A549 (cell line): ENCODE data around the gene PLEKHH2. TPM values are rescaled to one million over a fixed set of nuclear protein-coding genes. Genes with fewer than 3 reads are reported as not detected.

Experiments used
- ATAC-seq, 2 experiments: fragments of 200-7000 bp in 1 of 2; fragments of >200 bp in 1 of 2; cut with Nextera tagmentation in 1 of 2; cut with Tn5 transposase in 1 of 2; 3 replicates each; pipeline versions ENCODE4 v1.8.0 to v1.9.1; 2018 to 2020; ENCODE audit warnings: mild to moderate bottlenecking in 1 of 2, moderate library complexity in 1 of 2
- CTCF ChIA-PET: fragments of 300-600 bp; sonication (Branson Sonifier 250); formaldehyde crosslinking; extraction: SDS; loops from one replicate; lab custom pipeline; 2021; ENCODE audit warnings: antibody characterized with exemption, inconsistent platforms; lab: Yijun Ruan, JAX
- POLR2A ChIA-PET: fragments of 350-600 bp; formaldehyde crosslinking; extraction: SDS; loops from one replicate; lab custom pipeline; 2021; ENCODE audit warnings: antibody characterized with exemption, inconsistent platforms; lab: Yijun Ruan, JAX
- DNase-seq, 2 experiments: peaks; one replicate each; pipeline versions ENCODE4 v3.0.0 to v3.0.0-alpha.2; 2011 to 2016; ENCODE audit warnings: low read depth in 1 of 2, low spot score in 1 of 2
- FAIRE-seq: peaks from 2 replicates; lab custom pipeline; 2011; peaks lifted over from hg19 to GRCh38; lab: Jason Lieb, UNC
- H3K27ac ChIP-seq, 2 experiments: fragments of >200 bp; sonication (Bioruptor Twin); formaldehyde crosslinking; 3 replicates each; pipeline ENCODE4 v1.5.1; 2016 to 2017
- H3K4me1 ChIP-seq: fragments of >200 bp; sonication (Bioruptor Twin); formaldehyde crosslinking; 3 replicates; pipeline ENCODE4 v1.6.1; 2016
- H3K4me2 ChIP-seq: fragments of >200 bp; sonication (Bioruptor Twin); formaldehyde crosslinking; 3 replicates; pipeline ENCODE4 v1.6.1; 2016
- H3K4me3 ChIP-seq: fragments of >200 bp; sonication (Bioruptor Twin); formaldehyde crosslinking; 3 replicates; pipeline ENCODE4 v1.5.1; 2016
- H3K9me3 ChIP-seq: fragments of >200 bp; sonication (Bioruptor Twin); formaldehyde crosslinking; 3 replicates; pipeline ENCODE4 v1.6.1; 2016
- ATOH8 ChIP-seq: fragments of 250-450 bp; sonication (Bioruptor Pico); IDR thresholded peaks from 2 replicates; pipeline ENCODE4 v1.5.0; 2020; ENCODE audit warnings: low read depth, mild to moderate bottlenecking, moderate library complexity
- BHLHE40 ChIP-seq: IDR thresholded peaks from 2 replicates; pipeline ENCODE4 v1.6.1; 2012; ENCODE audit warnings: low read depth, low read length, inconsistent platforms
- CBX2 ChIP-seq: fragments of 200-600 bp; sonication (generic); IDR thresholded peaks from 2 replicates; pipeline ENCODE4 v1.6.1; 2016; ENCODE audit warnings: low read depth, mild to moderate bottlenecking, borderline replicate concordance
- CBX8 ChIP-seq: fragments of 200-600 bp; sonication (generic); IDR thresholded peaks from 2 replicates; pipeline ENCODE4 v1.6.1; 2016
- CEBPB ChIP-seq, 2 experiments: fragments of >200 bp in 1 of 2; sonication (Bioruptor Twin) in 1 of 2; formaldehyde crosslinking in 1 of 2; IDR thresholded peaks; 2 replicates each; pipeline ENCODE4 v1.6.1; 2012 to 2016
- CHD4 ChIP-seq: fragments of 200-600 bp; sonication (generic); IDR thresholded peaks from 2 replicates; pipeline ENCODE4 v1.6.1; 2016; ENCODE audit warnings: antibody characterized with exemption, mild to moderate bottlenecking, borderline replicate concordance
- E2F6 ChIP-seq: IDR thresholded peaks from 2 replicates; pipeline ENCODE4 v1.6.1; 2012; ENCODE audit warnings: low read depth, borderline replicate concordance
- ELK1 ChIP-seq: fragments of 150-350 bp; IDR thresholded peaks from 2 replicates; pipeline ENCODE4 v1.6.1; 2014; ENCODE audit warnings: low read depth, mild to moderate bottlenecking, low read length
- EP300 ChIP-seq, 2 experiments: fragments of >200 bp; sonication (Bioruptor Twin); formaldehyde crosslinking; IDR thresholded peaks; 2 replicates in 1 of 2; 3 replicates in 1 of 2; pipeline ENCODE4 v1.6.1; 2016 to 2017
- ESRRA ChIP-seq: fragments of 150-350 bp; IDR thresholded peaks from 2 replicates; pipeline ENCODE4 v1.6.1; 2014; ENCODE audit warnings: mild to moderate bottlenecking, low read length, borderline replicate concordance
- FOSL2 ChIP-seq, 2 experiments: fragments of 450-650 bp in 1 of 2; fragments of >200 bp in 1 of 2; sonication (Bioruptor Twin) in 1 of 2; formaldehyde crosslinking; IDR thresholded peaks; 2 replicates each; pipeline versions ENCODE4 v1.5.0 to v1.6.1; 2016 to 2020; ENCODE audit warnings: mild to moderate bottlenecking in 1 of 2, moderate library complexity in 1 of 2
- HES2 ChIP-seq: fragments of >200 bp; sonication (Bioruptor Twin); formaldehyde crosslinking; IDR thresholded peaks from 2 replicates; pipeline ENCODE4 v1.6.1; 2016
- JUNB ChIP-seq: fragments of >200 bp; sonication (Bioruptor Twin); formaldehyde crosslinking; IDR thresholded peaks from 2 replicates; pipeline ENCODE4 v1.6.1; 2016
- KDM5A ChIP-seq: fragments of 200-600 bp; sonication (generic); IDR thresholded peaks from 2 replicates; pipeline ENCODE4 v1.6.1; 2016; ENCODE audit warnings: antibody characterized with exemption, mild to moderate bottlenecking
- NPAS2 ChIP-seq: fragments of 250-450 bp; sonication (Bioruptor Pico); IDR thresholded peaks from 2 replicates; pipeline ENCODE4 v1.8.0; 2022; ENCODE audit warnings: mild to moderate bottlenecking, moderate library complexity, borderline replicate concordance
- RARB ChIP-seq: fragments of 250-450 bp; sonication (Bioruptor Pico); IDR thresholded peaks from 2 replicates; pipeline ENCODE4 v1.8.0; 2021; ENCODE audit warnings: mild to moderate bottlenecking, moderate library complexity
- REST ChIP-seq: fragments of 200-600 bp; sonication (generic); IDR thresholded peaks from 2 replicates; pipeline ENCODE4 v1.6.1; 2016; ENCODE audit warnings: antibody characterized with exemption, mild to moderate bottlenecking, moderate library complexity
- TP53 ChIP-seq: fragments of 250-450 bp; sonication (Bioruptor Pico); IDR thresholded peaks from 2 replicates; pipeline ENCODE4 v1.5.0; 2021; ENCODE audit warnings: mild to moderate bottlenecking, moderate library complexity
- WGBS: methylation state at CpG from one replicate; pipeline ENCODE4 v1.1.6; 2017; ENCODE audit errors: missing lambda C conversion rate; 5-methylcytosine and 5-hydroxymethylcytosine counted together
- polyA plus RNA-seq, 4 experiments: library from polyadenylated mRNA; depleted of rRNA in 3 of 4; stranded (reverse); fragments of >200 nt; fragmentation: RNase III in 1 of 4; extraction: RNeasy Plus Mini Kit Qiagen cat#74134 plus additional on column Dnase treatment in 1 of 4; gene quantifications; 2 replicates in 3 of 4; 3 replicates in 1 of 4; pipeline ENCODE4 v1.2.3, GENCODE V29; 2011 to 2017

The PLEKHH2 gene
- polyA plus RNA-seq, 2 of the 4 experiments (the other 2 are of a cell fraction) = 0.92 to 14.9 TPM

- peak; percentile 13 for FAIRE-seq
- CTCF ChIA-PET = interaction anchor here (0.6 to 0.9 kb wide), 3 partner anchors 10 to 408 kb away, joined by 3 read pairs; no protein-coding TSS in a partner anchor
These were observed 106.6 kb downstream of the PLEKHH2 start for GRCh38 chr2:43743706-43744105.

GRCh38 chr2:43745457-43745856, 108.4 kb downstream of the PLEKHH2 start:
- DNase-seq (no peak), ATAC-seq (no peak), FAIRE-seq (no peak)
- CTCF ChIA-PET = interaction anchor here (0.7 kb wide), 1 partner anchor 43 kb away, joined by 3 read pairs; no protein-coding TSS in a partner anchor
- H3K27ac ChIP-seq = no peak overlapping the region
- TF ChIP-seq FOSL2 (IDR thresholded peaks at IDR 0.05) (no peak), FOSL2 (CRISPR knock-in tag; IDR thresholded peaks at IDR 0.05) (no peak), TP53 (CRISPR knock-in tag) (no peak), KDM5A (no peak), ESRRA (no peak), BHLHE40 (no peak), ELK1 (no peak), RARB (CRISPR knock-in tag) (no peak), HES2 (no peak), REST (no peak), CBX2 (no peak), ATOH8 (CRISPR knock-in tag) (no peak), E2F6 (no peak), CHD4 (no peak), CEBPB (IDR thresholded peaks at IDR 0.05) (no peak), JUNB (no peak), CBX8 (no peak), NPAS2 (CRISPR knock-in tag) (no peak), EP300 (IDR thresholded peaks at IDR 0.05) (no peak)
- H3K4me3 ChIP-seq = no peak overlapping the region
- no peaks in the 10 kb centered on the region for H3K9me3 ChIP-seq
- peaks cover 4% of the 10 kb centered on the region; the same call in 1 of the 3 replicates for H3K4me1 ChIP-seq
- 78% methylated on average over 3 of the region's 3 CpGs for WGBS
- 0 out of 3 replicates have a peak overlapping the region, but pooled peaks have one; percentile 2 for H3K4me2 ChIP-seq
- POLR2A ChIA-PET = no interaction called here

More at GRCh38 chr2:43743706-43744105, 106.6 kb downstream of the PLEKHH2 start:
- H3K4me3 ChIP-seq = no peak overlapping the region
- DNase-seq (no peak), ATAC-seq (no peak)
- peaks cover 4% of the 10 kb centered on the region; the same call in 1 of the 3 replicates for H3K4me1 ChIP-seq
- no peak overlapping the region for H3K4me2 ChIP-seq
- no peak overlapping the region for H3K27ac ChIP-seq
- POLR2A ChIA-PET = no interaction called here
- WGBS = 81% methylated on average over 5 of the region's 5 CpGs
- no peaks in the 10 kb centered on the region for H3K9me3 ChIP-seq
- TF ChIP-seq CBX8 = no peak
